ENCODE results near the gene KRTAP5-5.

- TF ChIP-seq CTCF (optimal IDR thresholded peaks at IDR 0.05 in 1 of 3, IDR thresholded peaks at IDR 0.05 in 1 of 3, conservative IDR thresholded peaks at IDR 0.05 in 1 of 3; ENCODE audit: extremely low read depth in 1 of 3, insufficient read depth in 2 of 3, low read length in 3 of 3) (no peak), EZH2 (IDR thresholded peaks at IDR 0.05; ENCODE audit: low read length) (no peak)
Observed at GRCh38 chr11:1636291-1636950, 6.8 kb downstream of the KRTAP5-5 start.
